Liver (tissue), 9 donors: ENCODE data around the gene NOA1. TPM values are rescaled to one million over a fixed set of nuclear protein-coding genes. Genes with fewer than 3 reads are reported as not detected.

ENCODE experiments used
- DNase-seq: peaks from one replicate; pipeline ENCODE4 v3.0.0-alpha.2; 2017; ENCODE audit warnings: low spot score
- H3K27ac ChIP-seq, 2 donors: one replicate each; pipeline ENCODE4 v1.7.0; 2013; ENCODE audit warnings: inconsistent platforms in 2 of 2, low read length in 2 of 2, control low read depth in 1 of 2, low read depth in 1 of 2, mild to moderate bottlenecking in 1 of 2
- H3K27me3 ChIP-seq, 4 donors: one replicate each; pipeline versions ENCODE4 v1.6.1 to v1.7.0; 2013; ENCODE audit warnings: low read length in 3 of 4, inconsistent platforms in 1 of 4, mild to moderate bottlenecking in 1 of 4, moderate library complexity in 1 of 4; ENCODE audit not compliant: control insufficient read depth in 4 of 4, insufficient read depth in 4 of 4
- H3K36me3 ChIP-seq, 4 donors: one replicate each; pipeline versions ENCODE4 v1.6.1 to v1.7.0; 2013; ENCODE audit warnings: low read length in 3 of 4, mild to moderate bottlenecking in 3 of 4, low read depth in 1 of 4, moderate library complexity in 1 of 4; ENCODE audit not compliant: control insufficient read depth in 4 of 4, insufficient read depth in 3 of 4
- H3K4me1 ChIP-seq, 4 donors: one replicate each; pipeline versions ENCODE4 v1.6.1 to v1.7.0; 2013; ENCODE audit warnings: low read length in 3 of 4, mild to moderate bottlenecking in 3 of 4, moderate library complexity in 1 of 4; ENCODE audit not compliant: control insufficient read depth in 4 of 4, insufficient read depth in 4 of 4
- H3K4me3 ChIP-seq, 3 donors: one replicate each; pipeline versions ENCODE4 v1.6.1 to v1.7.0; 2013; ENCODE audit warnings: low read length in 3 of 3, control low read depth in 1 of 3, low read depth in 1 of 3, mild to moderate bottlenecking in 1 of 3
- H3K9ac ChIP-seq, 2 donors: one replicate each; pipeline ENCODE4 v1.7.0; 2013; ENCODE audit warnings: low read length in 2 of 2, mild to moderate bottlenecking in 2 of 2, moderate library complexity in 2 of 2, control low read depth in 1 of 2, low read depth in 1 of 2
- H3K9me3 ChIP-seq, 4 donors: one replicate each; pipeline versions ENCODE4 v1.6.1 to v1.7.0; 2013; ENCODE audit warnings: low read length in 3 of 4; ENCODE audit not compliant: control insufficient read depth in 4 of 4
- ATF3 ChIP-seq: IDR thresholded peaks from 2 replicates; pipeline ENCODE4 v1.6.1; 2016; ENCODE audit warnings: antibody characterized with exemption
- CTCF ChIP-seq: fragments of 150-350 bp; IDR thresholded peaks from 2 replicates; pipeline ENCODE4 v1.5.1; 2017; ENCODE audit warnings: improper control_type of control experiment, low read depth, low read length; ENCODE audit not compliant: missing input control
- EGR1 ChIP-seq, 2 donors: IDR thresholded peaks; 2 replicates each; pipeline ENCODE4 v1.6.1; 2016 to 2018; ENCODE audit warnings: antibody characterized with exemption in 2 of 2, low read depth in 2 of 2
- FOXA1 ChIP-seq: IDR thresholded peaks from 2 replicates; pipeline ENCODE4 v1.6.1; 2016; ENCODE audit warnings: antibody characterized with exemption
- FOXA2 ChIP-seq: IDR thresholded peaks from 2 replicates; pipeline ENCODE4 v1.6.1; 2016; ENCODE audit warnings: antibody characterized with exemption
- GABPA ChIP-seq, 2 donors: IDR thresholded peaks in 1 of 2; conservative IDR thresholded peaks in 1 of 2; 2 replicates each; pipeline ENCODE4 v1.6.1; 2016; ENCODE audit warnings: antibody characterized with exemption in 2 of 2, mild to moderate bottlenecking in 1 of 2, moderate library complexity in 1 of 2
- HNF4A ChIP-seq, 2 donors: conservative IDR thresholded peaks; 2 replicates each; pipeline ENCODE4 v1.6.1; 2016; ENCODE audit warnings: antibody characterized with exemption in 2 of 2, mild to moderate bottlenecking in 2 of 2
- HNF4G ChIP-seq: IDR thresholded peaks from 2 replicates; pipeline ENCODE4 v1.6.1; 2016; ENCODE audit warnings: antibody characterized with exemption
- JUND ChIP-seq, 2 donors: IDR thresholded peaks; 2 replicates each; pipeline ENCODE4 v1.6.1; 2016; ENCODE audit warnings: antibody characterized with exemption in 2 of 2
- MAX ChIP-seq: IDR thresholded peaks from 2 replicates; pipeline ENCODE4 v1.6.1; 2016; ENCODE audit warnings: antibody characterized with exemption
- NR2F2 ChIP-seq: IDR thresholded peaks from 2 replicates; pipeline ENCODE4 v1.6.1; 2016; ENCODE audit warnings: antibody characterized with exemption
- RAD21 ChIP-seq, 2 donors: IDR thresholded peaks; 2 replicates each; pipeline ENCODE4 v1.6.1; 2016; ENCODE audit warnings: antibody characterized with exemption in 2 of 2, mild to moderate bottlenecking in 2 of 2
- REST ChIP-seq: IDR thresholded peaks from 2 replicates; pipeline ENCODE4 v1.6.1; 2016; ENCODE audit warnings: antibody characterized with exemption, mild to moderate bottlenecking
- RXRA ChIP-seq, 2 donors: IDR thresholded peaks; 2 replicates each; pipeline ENCODE4 v1.6.1; 2017 to 2018; ENCODE audit warnings: antibody characterized with exemption in 2 of 2, mild to moderate bottlenecking in 1 of 2
- SP1 ChIP-seq: IDR thresholded peaks from 2 replicates; pipeline ENCODE4 v1.6.1; 2018; ENCODE audit warnings: antibody characterized with exemption, mild to moderate bottlenecking
- YY1 ChIP-seq: IDR thresholded peaks from 2 replicates; pipeline ENCODE4 v1.6.1; 2016; ENCODE audit warnings: antibody characterized with exemption, mild to moderate bottlenecking
- ZBTB33 ChIP-seq: IDR thresholded peaks from 2 replicates; pipeline ENCODE4 v1.6.1; 2016; ENCODE audit warnings: antibody characterized with exemption
- WGBS: extraction: QIAGEN DNeasy Blood & Tissue Kit; methylation state at CpG from one replicate; pipeline ENCODE4 v1.1.7; 2013; 5-methylcytosine and 5-hydroxymethylcytosine counted together
- polyA plus RNA-seq, 2 donors: library from polyadenylated mRNA; stranded (reverse) in 1 of 2; unstranded in 1 of 2; fragments of 200-250 nt in 1 of 2; fragments of >200 nt in 1 of 2; fragmentation: Nextera tagmentation in 1 of 2; extraction: Ambion mirVana in 1 of 2; gene quantifications; one replicate each; pipeline versions ENCODE4 v1.2.1 to v1.2.3, GENCODE V29; 2013 to 2015
- total RNA-seq, 2 donors: library from RNA; depleted of rRNA; stranded (reverse); fragments of >200 nt; gene quantifications; one replicate each; pipeline ENCODE4 v1.2.3, GENCODE V29; 2014
- donor health status: healthy.
- donor health status: healthy.
- donor health status: healthy.
- donor health status: healthy.
- donor health status: healthy.

The NOA1 gene
- total and polyA plus RNA-seq, 4 donors, result 2.3 to 9.2 (median 7.1) TPM

- Histone ChIP-seq H3K36me3 (peaks cover 16 to 63% (median 40%) of the 10 kb centered on the region in 4 donors), H3K27me3 (no peaks in the 10 kb centered on the region), H3K4me1 (no peaks in the 10 kb centered on the region), H3K9me3 (no peaks in the 10 kb centered on the region), H3K9ac (no peak overlapping the region), H3K27ac (no peak overlapping the region), H3K4me3 (no peak overlapping the region)
- no peak for DNase-seq
- TF ChIP-seq CTCF (no peak), ATF3 (no peak), ZBTB33 (no peak), HNF4G (no peak), REST (no peak), FOXA2 (no peak), RAD21 (IDR thresholded peaks at IDR 0.05) (no peak), NR2F2 (no peak), MAX (no peak), GABPA (IDR thresholded peaks at IDR 0.05 in 1 of 2, conservative IDR thresholded peaks at IDR 0.05 in 1 of 2) (no peak), HNF4A (conservative IDR thresholded peaks at IDR 0.05) (no peak), EGR1 (IDR thresholded peaks at IDR 0.05; ENCODE audit: low read depth in 2 of 2) (no peak), YY1 (no peak), RXRA (IDR thresholded peaks at IDR 0.05) (no peak), SP1 (no peak), JUND (IDR thresholded peaks at IDR 0.05) (no peak), FOXA1 (no peak)
- 96% methylated on average over 1 of the region's 1 CpG for WGBS
Measured at GRCh38 chr4:56999751-57000150, 22.3 kb upstream of the NOA1 start.

GRCh38 chr4:56995525-56995924 lies 18.1 kb upstream of the NOA1 start:
- H3K4me1 ChIP-seq, result no peaks in the 10 kb centered on the region
- H3K27ac ChIP-seq, result no peak overlapping the region
- no peak for TF ChIP-seq HNF4A (conservative IDR thresholded peaks at IDR 0.05)
- no peak for TF ChIP-seq SP1
- no peak for DNase-seq
- H3K9me3 ChIP-seq, result no peaks in the 10 kb centered on the region
- H3K9ac ChIP-seq, result no peak overlapping the region
- H3K27me3 ChIP-seq, result no peaks in the 10 kb centered on the region
- H3K36me3 ChIP-seq, result peaks cover 15 to 66% (median 38%) of the 10 kb centered on the region in 4 donors
- WGBS, result 82% methylated on average over 7 of the region's 7 CpGs
- no peak overlapping the region for H3K4me3 ChIP-seq
